HepG2 (cell line): Measurements from ENCODE around the gene CDK10. TPM values are rescaled to one million over a fixed set of nuclear protein-coding genes. Genes with fewer than 3 reads are reported as not detected.

Experiments used
- AGO2 ChIP-seq: fragments of 200-400 bp; formaldehyde crosslinking; optimal IDR thresholded peaks from 2 replicates; pipeline ENCODE3; 2017; ENCODE audit warnings: mild to moderate bottlenecking, low read depth, low read length, moderate library complexity
- ARNT ChIP-seq: fragments of 450-650 bp; IDR thresholded peaks from 2 replicates; pipeline ENCODE4 v1.6.1; 2017
- ASH2L ChIP-seq: fragments of 300-600, 200-600 bp; sonication (generic); IDR thresholded peaks from 2 replicates; pipeline ENCODE4 v1.7.0; 2017; ENCODE audit warnings: low read depth, mild to moderate bottlenecking, moderate library complexity, mixed read lengths, low read length; ENCODE audit not compliant: insufficient read length
- ATF1 ChIP-seq: IDR thresholded peaks from 2 replicates; pipeline ENCODE4 v1.6.1; 2016; ENCODE audit warnings: mild to moderate bottlenecking, control low read depth
- CHD4 ChIP-seq: fragments of 200-600 bp; sonication (generic); IDR thresholded peaks from 2 replicates; pipeline ENCODE4 v1.7.0; 2017; ENCODE audit warnings: mild to moderate bottlenecking, low read length, borderline replicate concordance
- FOSL1 ChIP-seq: sonication (generic); formaldehyde crosslinking; IDR thresholded peaks from 2 replicates; pipeline ENCODE4 v1.9.0; 2021; ENCODE audit warnings: missing genetic modification reagents, borderline replicate concordance
- GZF1 ChIP-seq: sonication (generic); formaldehyde crosslinking; IDR thresholded peaks from 2 replicates; pipeline ENCODE4 v1.5.1; 2020; ENCODE audit warnings: mild to moderate bottlenecking, missing genetic modification reagents
- IKZF4 ChIP-seq: sonication (generic); formaldehyde crosslinking; IDR thresholded peaks from 2 replicates; pipeline ENCODE4 v1.5.1; 2020; ENCODE audit warnings: borderline replicate concordance, mild to moderate bottlenecking, low read depth, missing genetic modification reagents; ENCODE audit errors: not compliant biosample characterization
- MZF1 ChIP-seq: sonication (generic); formaldehyde crosslinking; IDR thresholded peaks from 2 replicates; pipeline ENCODE4 v1.8.1; 2023; ENCODE audit warnings: mild to moderate bottlenecking, missing genetic modification reagents, borderline replicate concordance
- NFYC ChIP-seq: IDR thresholded peaks from 2 replicates; pipeline ENCODE4 v1.6.1; 2016; ENCODE audit warnings: missing genetic modification reagents, missing compliant biosample characterization
- ONECUT2 ChIP-seq: sonication (generic); formaldehyde crosslinking; IDR thresholded peaks from 2 replicates; pipeline ENCODE4 v1.4.0; 2020; ENCODE audit warnings: missing genetic modification reagents
- POGZ ChIP-seq: sonication (generic); formaldehyde crosslinking; IDR thresholded peaks from 2 replicates; pipeline ENCODE4 v1.4.0; 2020; ENCODE audit warnings: mild to moderate bottlenecking, missing genetic modification reagents
- POLR2A ChIP-seq, 2 experiments: IDR thresholded peaks; 2 replicates each; pipeline ENCODE4 v1.6.1; 2011; ENCODE audit warnings: low read depth in 2 of 2, low read length in 2 of 2, mild to moderate bottlenecking in 1 of 2, moderate library complexity in 1 of 2; ENCODE audit not compliant: insufficient read depth in 1 of 2
- PRPF4 ChIP-seq: fragments of 200-400 bp; formaldehyde crosslinking; IDR thresholded peaks from 2 replicates; pipeline ENCODE4 v1.6.1; 2016; ENCODE audit warnings: low read length, low read depth; ENCODE audit not compliant: poor library complexity, severe bottlenecking
- RAD51 ChIP-seq: fragments of 450-650 bp; IDR thresholded peaks from 2 replicates; pipeline ENCODE4 v1.6.1; 2016; ENCODE audit warnings: borderline replicate concordance
- SMYD3 ChIP-seq: sonication (generic); formaldehyde crosslinking; IDR thresholded peaks from 2 replicates; pipeline ENCODE4 v1.8.1; 2023; ENCODE audit warnings: mild to moderate bottlenecking, missing genetic modification reagents
- SOX5 ChIP-seq: IDR thresholded peaks from 2 replicates; pipeline ENCODE4 v1.6.1; 2016; ENCODE audit warnings: borderline replicate concordance
- STAT5B ChIP-seq: sonication (generic); formaldehyde crosslinking; IDR thresholded peaks from 2 replicates; pipeline ENCODE4 v1.4.0; 2020; ENCODE audit warnings: missing genetic modification reagents
- TBX2 ChIP-seq: sonication (generic); formaldehyde crosslinking; IDR thresholded peaks from 2 replicates; pipeline ENCODE4 v1.5.0; 2020; ENCODE audit warnings: missing genetic modification reagents, mild to moderate bottlenecking, borderline replicate concordance
- TCF12 ChIP-seq, 2 experiments: fragments of 450-650 bp in 1 of 2; sonication (generic) in 1 of 2; formaldehyde crosslinking in 1 of 2; IDR thresholded peaks; 2 replicates each; pipeline versions ENCODE4 v1.6.1 to v1.8.0; 2017 to 2022; ENCODE audit warnings: antibody characterized with exemption in 1 of 2, mild to moderate bottlenecking in 1 of 2, missing genetic modification reagents in 1 of 2, moderate library complexity in 1 of 2
- ZNF317 ChIP-seq: sonication (generic); formaldehyde crosslinking; IDR thresholded peaks from 2 replicates; pipeline ENCODE4 v1.5.0; 2020; ENCODE audit warnings: mild to moderate bottlenecking, missing genetic modification reagents
- ZNF331 ChIP-seq: sonication (generic); formaldehyde crosslinking; IDR thresholded peaks from 2 replicates; pipeline ENCODE4 v1.4.0; 2020; ENCODE audit warnings: missing genetic modification reagents
- ZNF562 ChIP-seq: sonication (generic); formaldehyde crosslinking; IDR thresholded peaks from 2 replicates; pipeline ENCODE4 v1.8.0; 2022; ENCODE audit warnings: missing genetic modification reagents, borderline replicate concordance
- ZNF746 ChIP-seq: sonication (generic); formaldehyde crosslinking; IDR thresholded peaks from 2 replicates; pipeline ENCODE4 v1.8.0; 2022; ENCODE audit warnings: mild to moderate bottlenecking, missing genetic modification reagents
- ZNF772 ChIP-seq: sonication (generic); formaldehyde crosslinking; IDR thresholded peaks from 2 replicates; pipeline ENCODE4 v1.5.0; 2020; ENCODE audit warnings: mild to moderate bottlenecking, missing genetic modification reagents
- ZNF773 ChIP-seq: sonication (generic); formaldehyde crosslinking; IDR thresholded peaks from 2 replicates; pipeline ENCODE4 v1.4.0; 2020; ENCODE audit warnings: missing genetic modification reagents, borderline replicate concordance
- ZSCAN31 ChIP-seq: sonication (generic); formaldehyde crosslinking; IDR thresholded peaks from 2 replicates; pipeline ENCODE4 v1.5.0; 2020; ENCODE audit warnings: low read depth, mild to moderate bottlenecking, missing genetic modification reagents
- polyA plus RNA-seq, 8 experiments: library from polyadenylated mRNA; depleted of rRNA in 3 of 8; stranded (reverse) in 7 of 8; unstranded in 1 of 8; fragments of >200 nt; fragmentation: Illumina TruSeq in 4 of 8; extraction: Trizol in 4 of 8; gene quantifications; 2 replicates each; pipeline versions ENCODE4 v1.2.1 to v1.2.3, GENCODE V29; 2011 to 2016; ENCODE audit warnings: low read depth in 4 of 8, missing spikeins in 1 of 8, mixed read lengths in 1 of 8; ENCODE audit not compliant: insufficient read depth in 1 of 8
- total RNA-seq, 5 experiments: library from RNA; depleted of rRNA; stranded (reverse); fragments of >200 nt; fragmentation: Illumina TruSeq; extraction: Trizol; gene quantifications; 2 replicates each; pipeline ENCODE4 v1.2.3, GENCODE V29; 2016; ENCODE audit warnings: low read depth in 1 of 5
- TF ChIP-seq, protein P1 (sequence below): IDR thresholded peaks from 2 replicates; pipeline ENCODE4 v1.6.1; 2018; ENCODE audit warnings: missing genetic modification reagents
- TF ChIP-seq, protein P2 (sequence below): sonication (generic); formaldehyde crosslinking; IDR thresholded peaks from 2 replicates; pipeline ENCODE4 v1.5.0; 2020; ENCODE audit warnings: missing genetic modification reagents
- TF ChIP-seq, protein P3 (sequence below): sonication (generic); formaldehyde crosslinking; IDR thresholded peaks from 2 replicates; pipeline ENCODE4 v1.4.0; 2020; ENCODE audit warnings: missing genetic modification reagents

Gene CDK10
- total and polyA plus RNA-seq, 2 of the 13 experiments (the other 11 are each of a cell fraction or from before 2014, with no cell fraction given), result 2.5 to 3.9 TPM

DNA sequence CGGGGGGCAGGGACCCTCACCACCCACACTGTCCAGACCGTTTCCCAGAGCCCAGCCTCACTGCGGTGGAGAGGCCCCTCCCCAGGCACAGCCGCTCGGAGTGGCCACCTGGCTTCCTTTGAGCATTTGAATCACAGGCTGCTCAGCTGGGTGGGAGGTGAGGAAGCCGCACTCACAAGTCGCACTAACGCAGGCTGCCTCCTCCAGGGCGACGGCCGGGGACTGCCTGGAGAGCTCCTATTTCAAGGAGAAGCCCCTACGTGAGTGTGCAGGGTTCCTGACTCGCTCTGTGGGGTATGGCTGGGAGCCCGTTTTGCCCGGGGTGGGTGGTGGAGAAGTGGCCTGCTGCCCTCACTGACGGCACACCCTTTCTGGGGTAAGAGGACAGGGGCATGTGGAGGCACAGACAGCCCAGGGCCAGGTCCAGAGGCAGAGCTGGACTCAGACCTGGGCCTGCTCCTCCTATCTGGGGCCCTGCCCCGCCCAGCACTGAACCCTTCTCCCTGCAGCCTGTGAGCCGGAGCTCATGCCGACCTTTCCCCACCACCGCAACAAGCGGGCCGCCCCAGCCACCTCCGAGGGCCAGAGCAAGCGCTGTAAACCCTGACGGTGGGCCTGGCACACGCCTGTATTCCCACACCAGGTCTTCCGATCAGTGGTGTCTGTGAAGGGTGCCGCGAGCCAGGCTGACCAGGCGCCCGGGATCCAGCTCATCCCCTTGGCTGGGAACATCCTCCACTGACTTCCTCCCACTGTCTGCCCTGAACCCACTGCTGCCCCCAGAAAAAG lies 8.8 kb downstream of the CDK10 start (continued):
- TF ChIP-seq ASH2L, result peak; percentile 28
- no peak for TF ChIP-seq SOX5
- TF ChIP-seq ARNT, result no peak
- no peak for TF ChIP-seq CHD4
- no peak for TF ChIP-seq RAD51
- no peak for TF ChIP-seq ONECUT2 (CRISPR knock-in tag)
- no peak for TF ChIP-seq ZNF562
- TF ChIP-seq IKZF4 (CRISPR knock-in tag), result peak; percentile 0
- TF ChIP-seq AGO2, result peak; percentile 99
- no peak for TF ChIP-seq TCF12 (IDR thresholded peaks at IDR 0.05)
- TF ChIP-seq TCF12 (CRISPR knock-in tag; IDR thresholded peaks at IDR 0.05), result no peak
- peak; percentile 71; the same call in 1 of the 2 replicates for TF ChIP-seq ZNF331
- TF ChIP-seq ZNF773 (CRISPR knock-in tag), result no peak
- no peak for TF ChIP-seq STAT5B (CRISPR knock-in tag)
- TF ChIP-seq, protein P1, sequence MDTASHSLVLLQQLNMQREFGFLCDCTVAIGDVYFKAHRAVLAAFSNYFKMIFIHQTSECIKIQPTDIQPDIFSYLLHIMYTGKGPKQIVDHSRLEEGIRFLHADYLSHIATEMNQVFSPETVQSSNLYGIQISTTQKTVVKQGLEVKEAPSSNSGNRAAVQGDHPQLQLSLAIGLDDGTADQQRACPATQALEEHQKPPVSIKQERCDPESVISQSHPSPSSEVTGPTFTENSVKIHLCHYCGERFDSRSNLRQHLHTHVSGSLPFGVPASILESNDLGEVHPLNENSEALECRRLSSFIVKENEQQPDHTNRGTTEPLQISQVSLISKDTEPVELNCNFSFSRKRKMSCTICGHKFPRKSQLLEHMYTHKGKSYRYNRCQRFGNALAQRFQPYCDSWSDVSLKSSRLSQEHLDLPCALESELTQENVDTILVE (CRISPR knock-in tag), result 0 out of 2 replicates have a peak, but pooled peaks have one; percentile 29
- peak; percentile 88; the same call in 1 of the 2 replicates for TF ChIP-seq ZNF772 (CRISPR knock-in tag)
- no peak for TF ChIP-seq ZNF746 (CRISPR knock-in tag)
- no peak for TF ChIP-seq POGZ (CRISPR knock-in tag)
- TF ChIP-seq MZF1 (CRISPR knock-in tag), result 0 out of 2 replicates have a peak, but pooled peaks have one; percentile 77
- TF ChIP-seq GZF1, result no peak
- TF ChIP-seq SMYD3 (CRISPR knock-in tag), result no peak
- TF ChIP-seq TBX2 (CRISPR knock-in tag), result peak; percentile 43; the same call in 1 of the 2 replicates
- no peak for TF ChIP-seq ZSCAN31
- no peak for TF ChIP-seq ZNF317 (CRISPR knock-in tag)
- TF ChIP-seq PRPF4, result no peak
- TF ChIP-seq, protein P2, sequence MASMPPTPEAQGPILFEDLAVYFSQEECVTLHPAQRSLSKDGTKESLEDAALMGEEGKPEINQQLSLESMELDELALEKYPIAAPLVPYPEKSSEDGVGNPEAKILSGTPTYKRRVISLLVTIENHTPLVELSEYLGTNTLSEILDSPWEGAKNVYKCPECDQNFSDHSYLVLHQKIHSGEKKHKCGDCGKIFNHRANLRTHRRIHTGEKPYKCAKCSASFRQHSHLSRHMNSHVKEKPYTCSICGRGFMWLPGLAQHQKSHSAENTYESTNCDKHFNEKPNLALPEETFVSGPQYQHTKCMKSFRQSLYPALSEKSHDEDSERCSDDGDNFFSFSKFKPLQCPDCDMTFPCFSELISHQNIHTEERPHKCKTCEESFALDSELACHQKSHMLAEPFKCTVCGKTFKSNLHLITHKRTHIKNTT (CRISPR knock-in tag), result no peak
- no peak for TF ChIP-seq FOSL1 (CRISPR knock-in tag)
- TF ChIP-seq, protein P3, sequence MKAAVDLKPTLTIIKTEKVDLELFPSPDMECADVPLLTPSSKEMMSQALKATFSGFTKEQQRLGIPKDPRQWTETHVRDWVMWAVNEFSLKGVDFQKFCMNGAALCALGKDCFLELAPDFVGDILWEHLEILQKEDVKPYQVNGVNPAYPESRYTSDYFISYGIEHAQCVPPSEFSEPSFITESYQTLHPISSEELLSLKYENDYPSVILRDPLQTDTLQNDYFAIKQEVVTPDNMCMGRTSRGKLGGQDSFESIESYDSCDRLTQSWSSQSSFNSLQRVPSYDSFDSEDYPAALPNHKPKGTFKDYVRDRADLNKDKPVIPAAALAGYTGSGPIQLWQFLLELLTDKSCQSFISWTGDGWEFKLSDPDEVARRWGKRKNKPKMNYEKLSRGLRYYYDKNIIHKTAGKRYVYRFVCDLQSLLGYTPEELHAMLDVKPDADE (CRISPR knock-in tag), result no peak
- TF ChIP-seq NFYC (CRISPR knock-in tag), result no peak; the same call in 1 of the 2 replicates
- TF ChIP-seq ATF1 (CRISPR knock-in tag), result no peak
- TF ChIP-seq POLR2A (IDR thresholded peaks at IDR 0.05; ENCODE audit: insufficient read depth in 1 of 2, low read depth in 2 of 2, low read length in 2 of 2), result peak in 1 of 2 experiments; percentile 32; a peak in 1 of 4 replicates
